ENCODE results near the gene OGFRL1.

Gene OGFRL1

DNA sequence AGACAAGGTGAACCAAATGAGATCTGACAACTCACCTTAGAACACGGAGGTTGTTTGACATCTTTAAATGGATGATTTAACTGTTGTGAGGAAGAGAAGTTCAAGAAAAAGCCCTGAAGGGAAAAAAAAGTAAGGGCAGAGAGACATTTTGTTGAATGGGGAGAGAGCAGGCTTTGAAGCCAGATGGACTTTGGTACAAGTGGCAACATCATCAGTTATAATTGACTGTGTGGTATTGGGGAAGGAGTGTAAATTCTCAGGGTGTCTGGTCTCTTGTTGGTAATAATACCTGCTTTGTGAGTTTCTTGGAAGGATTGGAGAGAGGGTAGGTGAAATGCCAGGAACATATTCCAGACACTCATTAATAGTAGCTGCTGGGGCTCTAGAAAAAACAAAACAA, 21.6 kb downstream of the OGFRL1 start:
- Histone ChIP-seq H3K23ac (ENCODE audit: low read length) (no peak overlapping the region), H3K79me2 (ENCODE audit: control insufficient read depth, insufficient read depth, low read length) (no peaks in the 10 kb centered on the region), H3K79me1 (ENCODE audit: low read length) (no peaks in the 10 kb centered on the region), H4K8ac (ENCODE audit: low read depth, low read length) (no peak overlapping the region), H3K4ac (ENCODE audit: low read depth, low read length) (no peak overlapping the region), H4K5ac (ENCODE audit: low read length) (no peak overlapping the region), H3K56ac (ENCODE audit: low read length) (no peak overlapping the region), H2BK15ac (replicated peaks; ENCODE audit: low read depth) (no peak overlapping the region), H3K27ac (ENCODE audit: low read depth, low read length) (no peak overlapping the region), H3K18ac (ENCODE audit: low read length) (no peak overlapping the region), H3K4me1 (ENCODE audit: control insufficient read depth, low read depth, low read length) (no peaks in the 10 kb centered on the region), H3K4me2 (ENCODE audit: low read length) (no peak overlapping the region), H2BK5ac (ENCODE audit: low read length) (no peak overlapping the region), H3K27me3 (ENCODE audit: insufficient read depth, low read length, poor library complexity) (no peaks in the 10 kb centered on the region), H3K36me3 (ENCODE audit: control insufficient read depth, insufficient read depth, low read length) (no peaks in the 10 kb centered on the region), H2AK5ac (ENCODE audit: low read length) (no peak overlapping the region), H2BK120ac (ENCODE audit: low read depth, low read length) (no peak overlapping the region), H3K4me3 (ENCODE audit: low read length) (no peak overlapping the region), H3K9ac (ENCODE audit: low read length) (no peak overlapping the region)
- no peak for DNase-seq
- WGBS (ENCODE audit: extremely low coverage, insufficient coverage, low lambda C conversion rate): no CpG with 5 or more reads among the region's 1 CpG

GRCh38 chr6:71312089-71312488, 23.5 kb downstream of the OGFRL1 start:
- no peak overlapping the region for H3K4me3 ChIP-seq (ENCODE audit: low read length)
- H4K5ac ChIP-seq (ENCODE audit: low read length): no peak overlapping the region
- no peak overlapping the region for H3K9ac ChIP-seq (ENCODE audit: low read length)
- no peak overlapping the region for H2BK120ac ChIP-seq (ENCODE audit: low read depth, low read length)
- no peaks in the 10 kb centered on the region for H3K27me3 ChIP-seq (ENCODE audit: insufficient read depth, low read length, poor library complexity)
- H3K18ac ChIP-seq (ENCODE audit: low read length): no peak overlapping the region
- no peaks in the 10 kb centered on the region for H3K4me1 ChIP-seq (ENCODE audit: control insufficient read depth, low read depth, low read length)
- WGBS (ENCODE audit: extremely low coverage, insufficient coverage, low lambda C conversion rate): no CpG with 5 or more reads among the region's 1 CpG
- no peak for DNase-seq
- no peak overlapping the region for H3K27ac ChIP-seq (ENCODE audit: low read depth, low read length)
- no peaks in the 10 kb centered on the region for H3K79me2 ChIP-seq (ENCODE audit: control insufficient read depth, insufficient read depth, low read length)
- no peaks in the 10 kb centered on the region for H3K79me1 ChIP-seq (ENCODE audit: low read length)
- H2BK5ac ChIP-seq (ENCODE audit: low read length): no peak overlapping the region
- H3K4me2 ChIP-seq (ENCODE audit: low read length): no peak overlapping the region
- H3K4ac ChIP-seq (ENCODE audit: low read depth, low read length): no peak overlapping the region
- H2AK5ac ChIP-seq (ENCODE audit: low read length): no peak overlapping the region
- H2BK15ac ChIP-seq (replicated peaks; ENCODE audit: low read depth): no peak overlapping the region
- no peak overlapping the region for H4K8ac ChIP-seq (ENCODE audit: low read depth, low read length)
- no peaks in the 10 kb centered on the region for H3K36me3 ChIP-seq (ENCODE audit: control insufficient read depth, insufficient read depth, low read length)
- no peak overlapping the region for H3K23ac ChIP-seq (ENCODE audit: low read length)
- no peak overlapping the region for H3K56ac ChIP-seq (ENCODE audit: low read length)

DNA sequence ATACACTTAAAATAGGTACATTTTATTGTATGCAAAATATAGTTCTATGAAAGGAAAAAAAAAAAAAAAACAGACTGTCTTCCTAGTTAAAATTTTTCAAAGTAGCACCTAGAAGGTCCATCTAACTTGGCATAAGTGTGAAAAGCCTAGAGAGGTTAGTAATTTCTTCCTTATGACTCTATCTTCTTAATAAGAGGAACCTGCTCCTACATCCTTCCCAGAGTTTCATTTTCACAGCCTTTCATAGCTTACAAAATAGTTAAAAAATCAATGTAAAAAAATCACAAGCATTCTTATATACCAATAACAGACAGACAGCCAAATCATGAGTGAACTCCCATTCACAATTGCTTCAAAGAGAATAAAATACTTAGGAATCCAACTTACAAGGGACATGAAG, 28.8 kb downstream of the OGFRL1 start:
- no peak overlapping the region for H2AK5ac ChIP-seq (ENCODE audit: low read length)
- H3K27me3 ChIP-seq (ENCODE audit: insufficient read depth, low read length, poor library complexity): no peaks in the 10 kb centered on the region
- H2BK120ac ChIP-seq (ENCODE audit: low read depth, low read length): no peak overlapping the region
- H3K4me1 ChIP-seq (ENCODE audit: control insufficient read depth, low read depth, low read length): no peaks in the 10 kb centered on the region
- H4K5ac ChIP-seq (ENCODE audit: low read length): no peak overlapping the region
- no peaks in the 10 kb centered on the region for H3K79me1 ChIP-seq (ENCODE audit: low read length)
- H3K4ac ChIP-seq (ENCODE audit: low read depth, low read length): no peak overlapping the region
- no peak for DNase-seq
- no peak overlapping the region for H2BK15ac ChIP-seq (replicated peaks; ENCODE audit: low read depth)
- no peak overlapping the region for H3K56ac ChIP-seq (ENCODE audit: low read length)
- no peaks in the 10 kb centered on the region for H3K36me3 ChIP-seq (ENCODE audit: control insufficient read depth, insufficient read depth, low read length)
- H3K27ac ChIP-seq (ENCODE audit: low read depth, low read length): no peak overlapping the region
- H3K79me2 ChIP-seq (ENCODE audit: control insufficient read depth, insufficient read depth, low read length): no peaks in the 10 kb centered on the region
- H3K23ac ChIP-seq (ENCODE audit: low read length): no peak overlapping the region
- no peak overlapping the region for H3K9ac ChIP-seq (ENCODE audit: low read length)
- no peak overlapping the region for H3K18ac ChIP-seq (ENCODE audit: low read length)
- H3K4me2 ChIP-seq (ENCODE audit: low read length): no peak overlapping the region
- no peak overlapping the region for H4K8ac ChIP-seq (ENCODE audit: low read depth, low read length)
- no peak overlapping the region for H2BK5ac ChIP-seq (ENCODE audit: low read length)
- no peak overlapping the region for H3K4me3 ChIP-seq (ENCODE audit: low read length)

DNA sequence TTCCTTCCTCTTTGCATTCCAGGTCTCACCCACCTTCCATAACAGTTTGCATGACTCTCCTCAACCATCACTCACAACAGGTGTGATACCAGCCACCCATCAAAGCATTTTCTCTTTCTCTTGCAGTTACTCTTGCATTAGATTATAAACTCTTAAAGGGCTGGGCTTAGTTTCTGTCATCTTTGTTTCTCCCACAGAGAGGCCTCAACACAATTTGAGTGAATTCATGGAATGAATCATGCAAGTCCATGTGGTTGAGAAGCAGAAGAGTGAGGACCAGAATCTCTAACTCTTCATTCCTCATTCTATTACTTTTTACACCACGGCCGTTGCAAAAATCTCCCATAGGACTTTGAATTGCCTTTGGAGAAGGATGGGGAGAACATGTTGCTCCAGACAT, 31.4 kb downstream of the OGFRL1 start:
- no peak overlapping the region for H3K23ac ChIP-seq (ENCODE audit: low read length)
- H3K79me2 ChIP-seq (ENCODE audit: control insufficient read depth, insufficient read depth, low read length): no peaks in the 10 kb centered on the region
- H4K8ac ChIP-seq (ENCODE audit: low read depth, low read length): no peak overlapping the region
- no peak for DNase-seq
- H3K4ac ChIP-seq (ENCODE audit: low read depth, low read length): no peak overlapping the region
- no peak overlapping the region for H4K5ac ChIP-seq (ENCODE audit: low read length)
- H2AK5ac ChIP-seq (ENCODE audit: low read length): no peak overlapping the region
- no peak overlapping the region for H3K4me3 ChIP-seq (ENCODE audit: low read length)
- no peak overlapping the region for H3K4me2 ChIP-seq (ENCODE audit: low read length)
- H3K4me1 ChIP-seq (ENCODE audit: control insufficient read depth, low read depth, low read length): no peaks in the 10 kb centered on the region
- no peak overlapping the region for H2BK15ac ChIP-seq (replicated peaks; ENCODE audit: low read depth)
- no peak overlapping the region for H2BK5ac ChIP-seq (ENCODE audit: low read length)
- H3K18ac ChIP-seq (ENCODE audit: low read length): no peak overlapping the region
- H3K56ac ChIP-seq (ENCODE audit: low read length): no peak overlapping the region
- H3K27ac ChIP-seq (ENCODE audit: low read depth, low read length): no peak overlapping the region
- no peaks in the 10 kb centered on the region for H3K36me3 ChIP-seq (ENCODE audit: control insufficient read depth, insufficient read depth, low read length)
- no peaks in the 10 kb centered on the region for H3K27me3 ChIP-seq (ENCODE audit: insufficient read depth, low read length, poor library complexity)
- whole genome bisulfite sequencing (ENCODE audit: extremely low coverage, insufficient coverage, low lambda C conversion rate): no CpG with 5 or more reads among the region's 2 CpGs
- H2BK120ac ChIP-seq (ENCODE audit: low read depth, low read length): no peak overlapping the region
- H3K79me1 ChIP-seq (ENCODE audit: low read length): no peaks in the 10 kb centered on the region
- H3K9ac ChIP-seq (ENCODE audit: low read length): no peak overlapping the region

GRCh38 chr6:71321314-71321713, 32.7 kb downstream of the OGFRL1 start:
- Histone ChIP-seq H3K4me2 (ENCODE audit: low read length) (no peak overlapping the region), H3K79me2 (ENCODE audit: control insufficient read depth, insufficient read depth, low read length) (no peaks in the 10 kb centered on the region), H3K79me1 (ENCODE audit: low read length) (no peaks in the 10 kb centered on the region), H3K4me1 (ENCODE audit: control insufficient read depth, low read depth, low read length) (no peaks in the 10 kb centered on the region), H3K18ac (ENCODE audit: low read length) (no peak overlapping the region), H3K27ac (ENCODE audit: low read depth, low read length) (no peak overlapping the region), H2BK120ac (ENCODE audit: low read depth, low read length) (no peak overlapping the region), H3K56ac (ENCODE audit: low read length) (no peak overlapping the region), H3K36me3 (ENCODE audit: control insufficient read depth, insufficient read depth, low read length) (no peaks in the 10 kb centered on the region), H4K5ac (ENCODE audit: low read length) (no peak overlapping the region), H3K9ac (ENCODE audit: low read length) (no peak overlapping the region), H3K4me3 (ENCODE audit: low read length) (no peak overlapping the region), H3K4ac (ENCODE audit: low read depth, low read length) (no peak overlapping the region), H2BK5ac (ENCODE audit: low read length) (no peak overlapping the region), H3K23ac (ENCODE audit: low read length) (no peak overlapping the region), H3K27me3 (ENCODE audit: insufficient read depth, low read length, poor library complexity) (no peaks in the 10 kb centered on the region), H4K8ac (ENCODE audit: low read depth, low read length) (no peak overlapping the region), H2AK5ac (ENCODE audit: low read length) (no peak overlapping the region), H2BK15ac (replicated peaks; ENCODE audit: low read depth) (no peak overlapping the region)
- DNase-seq: no peak

DNA sequence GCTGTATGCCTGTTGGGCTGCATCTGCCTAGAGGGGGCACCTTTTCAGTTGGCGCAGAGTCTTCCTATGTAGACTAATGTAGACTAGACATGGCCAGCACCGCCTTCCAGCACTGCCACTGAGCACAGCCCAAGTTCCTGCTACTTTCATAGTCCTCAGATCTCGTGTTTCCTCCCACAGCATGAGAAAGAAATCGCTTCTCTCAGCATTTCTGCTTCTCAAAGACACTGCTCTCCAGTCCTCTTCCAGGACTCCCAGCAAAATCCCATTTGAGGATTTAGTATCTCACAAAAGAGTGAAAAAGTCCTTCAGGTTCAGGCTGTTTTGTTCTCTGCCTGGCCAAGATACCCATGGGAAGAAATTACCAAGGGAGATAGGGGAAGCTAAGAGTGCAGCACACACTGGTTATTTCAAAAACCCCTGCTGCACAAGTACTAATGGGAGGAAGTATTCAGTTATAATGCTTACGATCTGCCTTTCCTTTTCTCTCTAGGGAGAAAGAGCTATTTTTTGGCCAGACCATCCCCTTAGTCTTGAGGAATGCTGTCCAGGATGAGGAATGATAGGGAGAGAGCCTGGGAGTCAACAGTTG, 35.7 kb downstream of the OGFRL1 start:
- Histone ChIP-seq H3K36me3 (ENCODE audit: control insufficient read depth, insufficient read depth, low read length) (no peaks in the 10 kb centered on the region), H2BK5ac (ENCODE audit: low read length) (no peak overlapping the region), H3K4ac (ENCODE audit: low read depth, low read length) (no peak overlapping the region), H3K4me3 (ENCODE audit: low read length) (no peak overlapping the region), H2BK15ac (replicated peaks; ENCODE audit: low read depth) (no peak overlapping the region), H2AK5ac (ENCODE audit: low read length) (no peak overlapping the region), H4K5ac (ENCODE audit: low read length) (no peak overlapping the region), H3K56ac (ENCODE audit: low read length) (no peak overlapping the region), H3K27me3 (ENCODE audit: insufficient read depth, low read length, poor library complexity) (no peaks in the 10 kb centered on the region), H3K18ac (ENCODE audit: low read length) (no peak overlapping the region), H3K79me1 (ENCODE audit: low read length) (no peaks in the 10 kb centered on the region), H2BK120ac (ENCODE audit: low read depth, low read length) (no peak overlapping the region), H3K9ac (ENCODE audit: low read length) (no peak overlapping the region), H3K4me1 (ENCODE audit: control insufficient read depth, low read depth, low read length) (no peaks in the 10 kb centered on the region), H3K27ac (ENCODE audit: low read depth, low read length) (no peak overlapping the region), H3K4me2 (ENCODE audit: low read length) (no peak overlapping the region), H4K8ac (ENCODE audit: low read depth, low read length) (no peak overlapping the region), H3K79me2 (ENCODE audit: control insufficient read depth, insufficient read depth, low read length) (no peaks in the 10 kb centered on the region), H3K23ac (ENCODE audit: low read length) (no peak overlapping the region)
- no peak for DNase-seq
- WGBS (ENCODE audit: extremely low coverage, insufficient coverage, low lambda C conversion rate): no CpG with 5 or more reads among the region's 5 CpGs

Measured in mesendoderm (in vitro differentiated cells).